GM18505 (cell line): Measurements from ENCODE around the gene MED16.

Experiments
- ATAC-seq: cut with Tn5 transposase; IDR thresholded peaks from one replicate; pipeline ENCODE4 v1.9.1; 2021; ENCODE audit not compliant: unreplicated experiment
- POLR2A ChIP-seq: IDR thresholded peaks from 4 replicates; pipeline ENCODE4 v1.6.1; 2011; ENCODE audit warnings: borderline replicate concordance; ENCODE audit not compliant: insufficient read depth, insufficient read length; ENCODE audit errors: extremely low read depth

Gene MED16

DNA sequence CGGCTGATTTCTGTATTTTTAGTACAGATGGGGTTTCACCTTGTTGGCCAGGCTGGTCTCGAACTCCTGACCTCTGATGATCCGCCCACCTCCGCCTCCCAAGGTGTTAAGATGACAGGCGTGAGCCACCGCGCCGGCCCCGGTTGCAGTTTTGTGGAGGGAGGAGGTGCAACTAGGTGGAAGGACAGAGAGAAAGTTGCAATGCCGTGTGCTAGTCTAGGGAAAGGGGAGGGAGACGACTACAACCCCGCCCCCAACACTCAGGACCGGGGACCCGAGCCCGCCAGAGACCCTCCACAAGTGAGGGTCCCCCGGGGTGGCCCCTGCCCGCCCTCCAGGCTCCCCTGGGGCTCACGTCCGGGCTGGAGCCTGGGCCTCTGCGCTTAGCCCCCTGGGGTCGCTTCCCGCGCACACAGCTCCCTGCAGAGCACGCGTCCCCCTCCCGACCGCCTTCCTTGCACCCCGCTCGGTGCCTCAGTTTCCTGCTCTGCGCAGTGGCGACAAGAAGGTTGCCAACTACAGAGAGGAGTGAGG is 31.6 kb upstream of the MED16 start:
- TF ChIP-seq POLR2A = no peak
- ATAC-seq = peak; percentile 0

DNA sequence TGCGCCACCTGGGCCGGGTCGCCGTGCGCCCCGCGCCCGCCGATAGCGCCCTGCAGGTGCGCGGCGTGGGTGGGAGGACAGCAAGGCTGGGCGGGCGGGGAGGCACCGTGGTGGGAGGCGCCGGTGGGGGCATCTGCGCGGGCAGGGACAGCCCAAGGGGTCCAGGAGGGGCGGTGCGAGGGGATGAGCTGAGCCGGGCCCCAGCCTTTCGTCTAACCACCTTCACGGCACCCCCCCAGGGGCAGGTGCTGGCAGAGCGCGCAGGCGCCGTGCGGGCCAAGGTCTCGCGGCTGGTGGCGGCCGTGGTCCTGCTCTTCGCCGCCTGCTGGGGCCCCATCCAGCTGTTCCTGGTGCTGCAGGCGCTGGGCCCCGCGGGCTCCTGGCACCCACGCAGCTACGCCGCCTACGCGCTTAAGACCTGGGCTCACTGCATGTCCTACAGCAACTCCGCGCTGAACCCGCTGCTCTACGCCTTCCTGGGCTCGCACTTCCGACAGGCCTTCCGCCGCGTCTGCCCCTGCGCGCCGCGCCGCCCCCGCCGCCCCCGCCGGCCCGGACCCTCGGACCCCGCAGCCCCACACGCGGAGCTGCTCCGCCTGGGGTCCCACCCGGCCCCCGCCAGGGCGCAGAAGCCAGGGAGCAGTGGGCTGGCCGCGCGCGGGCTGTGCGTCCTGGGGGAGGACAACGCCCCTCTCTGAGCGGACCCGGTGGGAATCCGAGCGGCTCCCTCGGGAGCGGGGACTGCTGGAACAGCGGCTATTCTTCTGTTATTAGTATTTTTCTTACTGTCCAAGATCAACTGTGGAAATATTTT is 27.3 kb upstream of the MED16 start:
- TF ChIP-seq POLR2A = peak; percentile 33
- ATAC-seq = no peak

DNA sequence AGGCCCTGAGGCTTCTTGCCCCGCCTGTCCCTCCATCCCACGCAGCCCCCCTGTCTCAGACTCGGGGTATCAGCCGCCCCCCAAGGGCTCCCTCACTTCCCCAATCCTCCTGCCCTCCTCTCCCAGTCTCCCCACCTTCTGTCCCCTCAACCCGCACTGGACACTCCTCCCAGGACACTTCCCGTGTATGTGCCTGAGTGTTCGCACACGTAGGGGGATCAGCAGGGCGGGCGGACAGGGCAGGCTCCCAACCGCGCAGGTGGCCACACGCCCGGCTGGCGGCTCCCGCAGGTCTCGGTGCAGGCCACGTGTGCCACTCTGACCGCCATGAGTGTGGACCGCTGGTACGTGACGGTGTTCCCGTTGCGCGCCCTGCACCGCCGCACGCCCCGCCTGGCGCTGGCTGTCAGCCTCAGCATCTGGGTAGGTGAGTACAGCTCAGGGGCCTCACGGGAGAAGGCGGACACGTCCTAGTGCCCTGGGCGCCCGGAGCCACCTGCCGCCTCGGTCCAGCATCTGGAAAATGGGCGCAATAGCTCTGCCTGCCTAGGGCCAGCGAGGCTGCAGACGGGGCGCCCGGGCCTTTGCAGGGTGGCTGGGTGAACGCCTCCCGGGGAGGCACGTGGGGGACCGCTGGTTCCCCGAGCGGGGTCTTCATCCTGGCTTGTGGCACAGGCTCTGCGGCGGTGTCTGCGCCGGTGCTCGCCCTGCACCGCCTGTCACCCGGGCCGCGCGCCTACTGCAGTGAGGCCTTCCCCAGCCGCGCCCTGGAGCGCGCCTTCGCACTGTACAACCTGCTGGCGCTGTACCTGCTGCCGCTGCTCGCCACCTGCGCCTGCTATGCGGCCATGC is 26.4 kb upstream of the MED16 start:
- no peak for TF ChIP-seq POLR2A

DNA sequence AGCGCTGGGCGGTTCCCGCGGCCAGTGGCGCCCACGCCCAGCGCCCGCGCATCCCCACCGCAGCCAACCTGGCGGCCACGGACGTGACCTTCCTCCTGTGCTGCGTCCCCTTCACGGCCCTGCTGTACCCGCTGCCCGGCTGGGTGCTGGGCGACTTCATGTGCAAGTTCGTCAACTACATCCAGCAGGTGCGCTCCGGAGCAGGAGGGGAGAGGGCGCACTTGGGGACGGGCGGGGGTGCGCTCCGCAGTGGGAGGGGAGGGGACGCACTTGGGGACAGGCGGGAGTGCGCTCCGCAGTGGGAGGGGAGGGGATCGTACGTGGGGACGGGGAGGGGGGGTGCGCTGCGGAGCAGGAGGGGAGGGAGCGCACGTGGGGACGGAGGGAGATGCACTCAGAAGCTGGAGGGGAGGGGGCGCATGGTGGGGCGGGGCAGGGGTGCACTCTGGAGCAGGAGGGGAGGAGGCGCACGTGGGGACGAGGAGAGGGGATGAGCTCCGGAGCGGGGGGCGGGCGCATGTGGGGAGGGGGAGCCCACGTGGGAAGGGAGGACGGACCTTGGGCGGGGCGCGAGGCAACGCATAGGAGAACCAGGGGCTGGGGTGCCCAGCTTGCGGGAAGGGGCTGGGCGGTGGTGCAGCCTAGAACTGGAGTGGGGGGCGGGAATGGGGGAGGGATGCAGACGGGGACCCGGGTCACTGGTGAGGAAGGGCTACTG is 25.7 kb upstream of the MED16 start:
- no peak for TF ChIP-seq POLR2A
- no peak for ATAC-seq

More for the DNA sequence above, 26.4 kb upstream of the MED16 start:
- ATAC-seq = no peak

DNA sequence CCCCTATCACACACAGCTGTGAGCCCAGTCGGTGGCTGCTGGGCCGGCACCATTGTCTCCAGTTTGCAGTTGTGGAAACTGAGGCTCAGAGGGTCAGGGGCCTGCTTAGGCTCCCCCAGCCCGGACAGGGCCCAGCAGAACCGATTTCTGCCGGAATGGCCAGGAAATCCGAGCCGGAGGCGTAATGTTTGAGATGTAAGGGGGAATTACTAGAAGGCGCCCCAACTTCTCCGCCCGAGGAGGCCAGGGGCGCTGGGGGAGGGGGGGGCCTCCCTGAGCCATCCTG is 25.1 kb upstream of the MED16 start:
- no peak for ATAC-seq
- TF ChIP-seq POLR2A = no peak

DNA sequence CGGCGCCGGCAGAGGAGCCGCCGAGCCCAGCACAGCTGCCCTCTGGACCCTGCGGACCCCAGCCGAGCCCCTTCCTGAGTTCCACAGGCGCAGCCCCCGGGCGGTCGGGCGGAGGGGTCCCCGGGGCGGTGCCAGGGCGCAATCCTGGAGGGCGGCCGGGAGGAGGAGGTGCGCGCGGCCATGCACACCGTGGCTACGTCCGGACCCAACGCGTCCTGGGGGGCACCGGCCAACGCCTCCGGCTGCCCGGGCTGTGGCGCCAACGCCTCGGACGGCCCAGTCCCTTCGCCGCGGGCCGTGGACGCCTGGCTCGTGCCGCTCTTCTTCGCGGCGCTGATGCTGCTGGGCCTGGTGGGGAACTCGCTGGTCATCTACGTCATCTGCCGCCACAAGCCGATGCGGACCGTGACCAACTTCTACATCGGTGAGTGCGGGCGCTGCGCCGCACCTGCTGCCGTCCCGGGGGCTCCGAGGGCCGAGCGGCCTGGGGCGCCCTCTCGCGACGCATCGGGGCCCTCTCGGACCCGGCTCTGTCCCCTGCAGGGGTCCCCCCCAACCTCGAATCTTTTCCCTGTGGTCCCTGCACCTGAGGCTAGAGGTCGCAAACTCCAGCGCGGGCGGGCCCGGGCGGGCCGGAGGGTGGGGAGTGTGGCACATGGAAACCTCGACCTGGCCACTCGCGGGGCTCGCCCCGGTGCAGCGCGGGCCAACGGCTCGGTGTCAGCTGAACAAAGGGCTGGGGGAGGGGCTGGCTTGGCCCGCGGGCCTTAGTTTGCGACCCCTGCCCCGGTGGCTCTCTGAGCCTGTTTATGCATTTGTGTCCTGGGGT is 24.6 kb upstream of the MED16 start, which contains the start of gene KISS1R:
TSS of gene KISS1R (plus strand) at position 11 of the 829 bp plus-strand sequence. CDS start at position 181, 170 bp downstream.
- ATAC-seq = no peak
- no peak for TF ChIP-seq POLR2A

DNA sequence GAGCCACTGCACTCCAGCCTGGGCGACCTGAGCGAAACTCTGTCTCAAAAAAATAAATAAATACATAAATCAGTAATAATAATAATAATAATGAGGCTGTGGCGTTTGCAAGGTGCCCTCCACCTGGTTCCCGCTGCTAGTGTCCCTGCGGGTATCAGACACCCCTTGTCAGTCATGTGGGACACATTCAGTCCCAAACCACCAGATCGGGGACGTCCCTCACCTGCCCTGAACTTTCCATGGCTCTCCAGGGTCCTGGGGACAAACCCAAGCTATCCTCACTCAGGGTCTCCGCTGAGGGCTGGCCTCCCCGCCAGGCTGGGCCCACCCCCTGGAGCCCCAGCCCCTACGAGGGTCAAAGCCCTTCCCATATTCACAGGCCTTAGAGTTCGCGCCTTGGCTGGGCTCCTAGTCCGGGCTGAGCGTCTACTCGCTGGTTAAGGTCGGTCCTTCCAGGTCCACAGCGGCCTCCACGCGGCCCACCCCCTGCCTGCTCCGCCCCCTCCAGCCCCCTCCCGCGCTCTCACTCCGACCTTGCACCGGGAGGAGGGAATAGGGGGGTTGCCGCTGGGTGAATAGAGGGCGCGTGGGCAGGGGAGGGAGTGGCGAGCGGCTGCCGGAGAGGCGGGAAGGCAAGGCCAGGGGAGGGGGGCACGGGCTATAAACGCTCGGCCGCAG is 23.8 kb upstream of the MED16 start:
- no peak for ATAC-seq
- TF ChIP-seq POLR2A = no peak

DNA sequence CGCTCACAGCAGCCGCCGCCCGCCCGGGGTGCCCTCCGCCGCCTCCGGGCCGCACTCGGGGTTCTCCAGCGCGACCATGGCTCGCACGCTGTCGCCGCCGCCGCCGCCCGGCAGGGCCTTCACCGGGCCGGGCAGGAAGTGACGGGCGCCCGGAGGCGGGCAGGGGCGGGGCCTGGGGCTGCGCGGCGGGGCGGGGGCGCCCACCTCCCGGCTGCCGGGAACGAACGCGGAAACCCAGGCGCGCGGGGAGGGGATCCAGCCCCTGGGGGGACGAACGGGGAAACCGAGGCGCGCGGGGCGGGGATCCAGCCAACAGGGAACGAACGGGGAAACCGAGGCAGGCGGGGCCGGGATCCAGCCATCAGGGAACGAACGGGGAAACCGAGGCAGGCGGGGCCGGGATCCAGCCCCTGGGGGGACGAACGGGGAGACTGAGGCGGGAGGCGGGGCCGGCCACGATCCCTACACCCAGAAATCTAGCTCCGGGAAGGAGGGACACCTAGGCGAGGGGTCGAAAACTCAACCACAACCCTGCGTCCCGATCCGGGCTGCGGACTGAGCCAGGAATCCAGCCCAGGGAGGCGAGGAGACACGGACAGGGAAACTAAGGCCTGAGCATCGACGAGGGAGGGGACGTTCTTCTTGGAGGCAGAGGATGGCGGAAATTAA is 20.2 kb upstream of the MED16 start, which contains the start of gene R3HDM4:
TSS of gene R3HDM4 (minus strand) at position 140 of the 669 bp plus-strand sequence. CDS start at position 78, 62 bp downstream.
- ATAC-seq = no peak
- peak; percentile 70 for TF ChIP-seq POLR2A

DNA sequence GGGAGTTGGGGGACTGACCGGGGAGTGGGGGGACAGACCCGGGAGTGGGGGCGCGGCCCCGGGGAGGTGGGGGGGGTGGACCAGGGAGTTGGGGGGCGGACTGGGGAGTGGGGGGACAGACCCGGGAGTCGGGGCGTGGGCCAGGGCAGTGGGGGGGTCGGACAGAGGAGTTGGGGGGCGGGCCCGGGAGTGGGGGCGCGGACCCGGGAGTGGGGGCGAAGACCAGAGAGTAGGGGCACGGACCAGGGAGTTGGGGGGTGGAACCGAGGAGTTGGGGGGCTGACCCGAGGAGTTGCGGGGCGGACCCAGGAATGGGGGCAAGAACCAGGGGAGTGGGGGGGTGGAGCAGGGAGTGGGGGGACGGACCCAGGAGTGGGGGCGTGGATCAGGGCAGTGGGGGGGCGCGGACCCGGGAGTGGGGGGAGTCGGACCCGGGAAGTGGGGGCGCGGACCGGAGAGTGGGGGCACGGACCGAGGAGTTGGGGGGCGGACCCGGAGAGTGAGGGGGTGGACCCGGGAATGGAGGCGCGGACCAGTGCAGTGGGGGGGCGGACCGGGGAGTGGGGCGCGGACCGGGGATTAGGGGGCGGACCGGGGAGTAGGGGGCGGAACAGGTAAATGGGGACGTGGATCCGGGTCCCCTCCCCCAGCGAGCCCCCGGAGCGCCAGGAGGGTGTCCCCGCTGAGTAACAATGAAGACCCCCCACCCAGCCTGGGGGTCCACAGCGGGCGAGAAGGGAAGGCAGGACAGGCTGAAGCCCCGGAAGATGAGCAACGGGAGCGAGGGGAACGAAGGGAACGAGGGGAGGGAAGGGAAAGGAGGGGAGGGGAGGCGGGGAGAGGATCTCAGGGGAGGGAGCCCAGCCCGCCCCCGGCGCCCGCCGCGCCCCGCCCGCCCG is 19.4 kb upstream of the MED16 start:
- no peak for ATAC-seq
- no peak for TF ChIP-seq POLR2A

DNA sequence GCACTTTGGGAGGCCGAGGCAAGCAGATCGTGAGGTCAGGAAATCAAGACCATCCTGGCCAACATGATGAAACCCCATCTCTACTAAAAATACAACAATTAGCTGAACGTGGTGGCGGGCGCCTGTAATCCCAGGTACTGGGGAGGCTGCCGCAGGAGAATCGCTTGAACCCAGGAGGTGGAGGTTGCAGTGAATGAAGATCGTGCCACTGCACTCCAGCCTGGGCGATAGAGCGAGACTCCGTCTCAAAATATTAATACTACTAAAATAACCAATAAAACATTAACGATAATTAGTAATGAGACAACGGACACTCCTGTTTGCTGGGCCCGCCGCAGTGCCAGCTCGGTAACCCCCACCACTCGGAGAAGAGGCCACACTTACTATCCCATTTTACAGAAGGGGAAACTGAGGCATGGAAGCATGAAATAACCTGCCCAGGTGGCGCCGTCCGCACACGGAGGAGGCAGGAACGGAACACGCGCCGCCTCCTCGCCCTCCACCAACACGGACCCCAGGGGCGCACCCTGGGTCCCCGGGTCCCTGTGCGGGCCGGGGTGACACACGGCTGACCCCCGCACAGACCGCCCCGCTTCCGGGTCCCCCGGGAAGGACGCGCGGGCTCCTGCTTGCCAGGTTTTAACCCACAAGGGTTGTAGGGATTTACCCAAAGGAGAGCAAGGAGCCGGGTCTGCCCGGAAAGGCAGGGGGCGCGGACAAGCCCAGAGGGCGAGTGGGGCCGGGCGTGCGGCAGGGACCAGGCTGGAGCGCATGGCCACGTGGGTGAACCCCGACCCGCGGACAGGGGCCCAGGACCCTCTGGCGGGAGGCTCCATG is 18.4 kb upstream of the MED16 start:
- ATAC-seq = no peak
- no peak for TF ChIP-seq POLR2A
